ENCODE results near the gene PTPRT. TPM values are rescaled to one million over a fixed set of nuclear protein-coding genes. Genes with fewer than 3 reads are reported as not detected.

The PTPRT gene
- total and polyA plus RNA-seq, 2 experiments from 2014 or later = not detected

DNA sequence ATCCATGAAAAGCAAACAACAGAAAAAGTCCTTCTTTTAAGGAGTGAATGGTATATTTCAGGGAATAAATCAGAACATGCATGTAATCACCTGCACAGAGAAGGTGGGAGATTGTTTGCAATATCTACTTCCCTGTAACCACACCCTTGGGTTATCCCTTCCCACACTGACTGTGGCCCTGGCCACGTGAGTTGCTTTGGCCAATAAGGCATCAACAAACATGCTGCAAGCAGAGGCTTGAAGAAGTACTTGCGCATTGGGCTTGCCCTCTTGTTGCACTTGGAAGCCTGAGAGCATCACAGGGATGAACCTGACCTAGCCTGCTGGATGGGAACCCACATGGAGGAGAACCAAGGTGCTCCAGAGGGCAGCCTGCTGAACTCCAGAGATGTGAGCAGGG is 208.5 kb downstream of the PTPRT start (continued):
- TF ChIP-seq, protein P1, sequence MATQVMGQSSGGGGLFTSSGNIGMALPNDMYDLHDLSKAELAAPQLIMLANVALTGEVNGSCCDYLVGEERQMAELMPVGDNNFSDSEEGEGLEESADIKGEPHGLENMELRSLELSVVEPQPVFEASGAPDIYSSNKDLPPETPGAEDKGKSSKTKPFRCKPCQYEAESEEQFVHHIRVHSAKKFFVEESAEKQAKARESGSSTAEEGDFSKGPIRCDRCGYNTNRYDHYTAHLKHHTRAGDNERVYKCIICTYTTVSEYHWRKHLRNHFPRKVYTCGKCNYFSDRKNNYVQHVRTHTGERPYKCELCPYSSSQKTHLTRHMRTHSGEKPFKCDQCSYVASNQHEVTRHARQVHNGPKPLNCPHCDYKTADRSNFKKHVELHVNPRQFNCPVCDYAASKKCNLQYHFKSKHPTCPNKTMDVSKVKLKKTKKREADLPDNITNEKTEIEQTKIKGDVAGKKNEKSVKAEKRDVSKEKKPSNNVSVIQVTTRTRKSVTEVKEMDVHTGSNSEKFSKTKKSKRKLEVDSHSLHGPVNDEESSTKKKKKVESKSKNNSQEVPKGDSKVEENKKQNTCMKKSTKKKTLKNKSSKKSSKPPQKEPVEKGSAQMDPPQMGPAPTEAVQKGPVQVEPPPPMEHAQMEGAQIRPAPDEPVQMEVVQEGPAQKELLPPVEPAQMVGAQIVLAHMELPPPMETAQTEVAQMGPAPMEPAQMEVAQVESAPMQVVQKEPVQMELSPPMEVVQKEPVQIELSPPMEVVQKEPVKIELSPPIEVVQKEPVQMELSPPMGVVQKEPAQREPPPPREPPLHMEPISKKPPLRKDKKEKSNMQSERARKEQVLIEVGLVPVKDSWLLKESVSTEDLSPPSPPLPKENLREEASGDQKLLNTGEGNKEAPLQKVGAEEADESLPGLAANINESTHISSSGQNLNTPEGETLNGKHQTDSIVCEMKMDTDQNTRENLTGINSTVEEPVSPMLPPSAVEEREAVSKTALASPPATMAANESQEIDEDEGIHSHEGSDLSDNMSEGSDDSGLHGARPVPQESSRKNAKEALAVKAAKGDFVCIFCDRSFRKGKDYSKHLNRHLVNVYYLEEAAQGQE (IDR thresholded peaks at IDR 0.05; ENCODE audit: unreplicated experiment) = no peak
- TF ChIP-seq ZNF114 (CRISPR knock-in tag; IDR thresholded peaks at IDR 0.05) (no peak), POLR2AphosphoS5 (IDR thresholded peaks at IDR 0.05; ENCODE audit: low read depth) (no peak), STAT1 (IDR thresholded peaks at IDR 0.05; ENCODE audit: unreplicated experiment) (no peak)

GRCh38 chr20:42979720-42980119 is 210.0 kb downstream of the PTPRT start:
- no peak overlapping the region for H3K27ac Mint-ChIP-seq
- H3K9me2 ChIP-seq (ENCODE audit: insufficient read depth) = no peaks in the 10 kb centered on the region
- no peaks in the 10 kb centered on the region for H3F3A ChIP-seq (replicated peaks; ENCODE audit: low read depth)
- no peak overlapping the region for H3K4me3 Mint-ChIP-seq
- no peaks in the 10 kb centered on the region for H3K27me3 Mint-ChIP-seq (ENCODE audit: insufficient read depth, low read depth, poor library complexity)
- H3K79me2 ChIP-seq (replicated peaks; ENCODE audit: insufficient read depth) = no peaks in the 10 kb centered on the region
- H3K9me3 Mint-ChIP-seq = peaks cover 85% of the 10 kb centered on the region
- no peaks in the 10 kb centered on the region for H3K4me1 ChIP-seq (ENCODE audit: insufficient read depth)
- DNase-seq (ENCODE audit: low spot score) = no peak
- ATAC-seq = no peak
- H3K36me3 Mint-ChIP-seq (ENCODE audit: low read depth) = peaks cover 22% of the 10 kb centered on the region
- H3K4me1 Mint-ChIP-seq = peaks cover 5% of the 10 kb centered on the region; the same call in 2 of the 3 replicates
- no peak overlapping the region for H3K4me2 ChIP-seq
- H4K20me1 ChIP-seq (replicated peaks; ENCODE audit: insufficient read depth) = no peaks in the 10 kb centered on the region
- no peaks in the 10 kb centered on the region for H3K27me3 ChIP-seq (ENCODE audit: insufficient read depth)
- H2AFZ ChIP-seq = no peak overlapping the region
- no peak overlapping the region for H3K27ac ChIP-seq (ENCODE audit: low read depth)
- peaks cover 15% of the 10 kb centered on the region for H3K36me3 ChIP-seq (ENCODE audit: insufficient read depth)
- H3K4me3 ChIP-seq = no peak overlapping the region
- TF ChIP-seq JUNB (IDR thresholded peaks at IDR 0.05; ENCODE audit: unreplicated experiment) (no peak), ZNF462 (CRISPR knock-in tag; IDR thresholded peaks at IDR 0.05) (no peak), NANOG (IDR thresholded peaks at IDR 0.05; ENCODE audit: borderline replicate concordance) (no peak), POLR2AphosphoS5 (IDR thresholded peaks at IDR 0.05; ENCODE audit: low read depth) (no peak), CREB1 (CRISPR knock-in tag; IDR thresholded peaks at IDR 0.05; ENCODE audit: low read depth) (no peak), ZNF331 (CRISPR knock-in tag; IDR thresholded peaks at IDR 0.05; ENCODE audit: low read depth) (no peak), ZNF114 (CRISPR knock-in tag; IDR thresholded peaks at IDR 0.05) (no peak)
- TF ChIP-seq, protein P2, sequence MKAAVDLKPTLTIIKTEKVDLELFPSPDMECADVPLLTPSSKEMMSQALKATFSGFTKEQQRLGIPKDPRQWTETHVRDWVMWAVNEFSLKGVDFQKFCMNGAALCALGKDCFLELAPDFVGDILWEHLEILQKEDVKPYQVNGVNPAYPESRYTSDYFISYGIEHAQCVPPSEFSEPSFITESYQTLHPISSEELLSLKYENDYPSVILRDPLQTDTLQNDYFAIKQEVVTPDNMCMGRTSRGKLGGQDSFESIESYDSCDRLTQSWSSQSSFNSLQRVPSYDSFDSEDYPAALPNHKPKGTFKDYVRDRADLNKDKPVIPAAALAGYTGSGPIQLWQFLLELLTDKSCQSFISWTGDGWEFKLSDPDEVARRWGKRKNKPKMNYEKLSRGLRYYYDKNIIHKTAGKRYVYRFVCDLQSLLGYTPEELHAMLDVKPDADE (IDR thresholded peaks at IDR 0.05) = no peak
- TF ChIP-seq, protein P1 (IDR thresholded peaks at IDR 0.05; ENCODE audit: unreplicated experiment) = no peak
